Measurements from ENCODE around the gene KMT2B.
A peak's percentile ranks its signal among the peaks of the same experiment; 100 is the strongest.
"Not testable (repeated sequence)": the region's sequence is repeated elsewhere in the genome, so short reads cannot be mapped to it uniquely, and the experiment has no call there.

Gene KMT2B

DNA sequence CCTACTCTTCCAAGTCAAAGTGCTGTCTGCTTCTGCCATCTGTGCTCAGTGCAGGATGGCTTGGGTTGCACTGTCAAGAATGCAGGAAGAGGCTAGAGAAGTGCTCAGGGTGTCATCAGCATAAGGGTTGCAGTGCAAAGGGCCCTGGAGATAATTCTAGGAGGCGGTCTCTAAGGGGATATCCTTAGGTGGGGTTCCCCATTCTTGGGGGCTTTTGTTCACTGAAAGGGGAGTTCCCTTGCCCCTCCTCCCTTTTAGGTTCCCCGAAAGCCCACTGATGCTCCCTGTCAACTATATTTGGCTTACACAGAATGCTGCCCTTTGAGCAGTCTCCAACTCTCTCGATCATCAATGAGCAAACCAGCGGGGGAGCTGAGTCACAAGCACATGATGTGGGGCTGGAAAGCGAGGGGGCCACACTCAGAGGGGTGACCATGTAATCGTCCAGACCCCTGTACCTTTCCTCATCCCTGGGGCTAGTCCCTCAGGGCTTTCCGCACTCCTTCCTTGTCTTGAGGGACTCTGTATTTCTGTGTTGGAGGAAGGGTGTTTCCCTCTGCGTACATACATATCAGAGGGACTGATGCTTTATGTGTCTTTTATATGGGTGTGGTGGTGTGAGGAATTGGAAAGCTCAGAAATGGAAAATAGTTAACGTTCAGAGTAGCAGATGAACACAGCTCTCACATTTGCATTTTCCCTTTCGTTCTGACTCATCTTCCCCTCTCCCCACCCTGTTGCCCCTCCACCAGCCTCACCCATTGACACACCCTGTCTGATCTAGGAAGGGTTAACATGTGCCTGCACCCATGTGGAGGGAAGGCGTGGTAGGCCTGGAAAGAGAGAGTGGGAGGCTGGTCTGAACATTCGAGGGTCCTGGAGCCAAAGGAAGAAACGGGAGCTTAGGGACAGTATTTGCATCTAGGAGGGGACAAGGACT is 6.7 kb upstream of the KMT2B start:
- no peak for DNase-seq (ENCODE audit: low spot score)

- DNase-seq (ENCODE audit: low spot score) = peak; percentile 22
Observed at GRCh38 chr19:35712567-35713505, 5.0 kb upstream of the KMT2B start.

DNA sequence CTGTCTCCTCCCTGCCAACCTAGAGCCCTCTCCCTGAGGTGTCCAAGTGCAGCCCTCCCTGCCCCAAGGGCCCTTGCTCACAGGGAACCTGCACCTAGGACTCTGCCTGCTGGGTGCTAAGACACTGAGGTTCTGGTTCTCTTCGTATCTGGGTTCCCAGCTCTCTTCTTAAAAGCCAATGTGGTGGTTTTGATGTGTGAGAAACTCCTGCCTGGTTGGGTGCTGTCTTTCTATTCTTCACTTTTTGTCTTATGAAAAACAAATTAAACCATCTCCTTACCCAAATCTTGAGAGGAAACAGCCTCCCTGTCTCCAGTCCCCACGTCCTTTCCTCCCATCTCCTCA is 4.3 kb upstream of the KMT2B start:
- no peak for DNase-seq (ENCODE audit: low spot score)

DNA sequence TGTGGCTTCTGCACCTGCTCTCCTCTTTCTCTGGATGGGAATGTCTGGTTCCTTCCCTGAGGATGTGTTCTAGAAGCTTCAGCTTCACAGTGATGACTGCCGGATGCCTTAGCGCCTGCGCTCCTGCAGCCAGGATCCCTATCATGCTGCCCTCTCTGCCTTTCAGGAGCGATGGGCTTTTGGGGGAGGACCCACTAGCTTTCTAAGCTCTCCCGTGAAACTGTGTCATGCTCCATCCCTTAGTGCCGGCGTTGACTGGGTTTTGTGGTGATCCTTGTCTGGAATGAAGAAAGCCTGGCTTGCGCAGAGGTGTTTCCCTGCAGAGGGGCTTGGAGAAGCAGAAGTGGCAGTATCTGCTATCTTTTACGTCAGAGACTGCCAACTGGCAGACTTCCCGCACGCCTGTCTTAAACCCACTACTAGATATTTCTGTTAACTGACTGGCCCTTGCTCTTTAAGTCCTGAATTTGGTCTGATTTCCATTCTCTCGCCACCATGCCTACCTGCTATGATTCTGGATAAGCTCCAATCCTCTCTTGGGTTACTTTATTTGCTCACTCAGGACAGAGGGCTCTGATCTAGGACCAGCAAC is 3.8 kb upstream of the KMT2B start:
- DNase-seq (ENCODE audit: low spot score) = no peak

DNA sequence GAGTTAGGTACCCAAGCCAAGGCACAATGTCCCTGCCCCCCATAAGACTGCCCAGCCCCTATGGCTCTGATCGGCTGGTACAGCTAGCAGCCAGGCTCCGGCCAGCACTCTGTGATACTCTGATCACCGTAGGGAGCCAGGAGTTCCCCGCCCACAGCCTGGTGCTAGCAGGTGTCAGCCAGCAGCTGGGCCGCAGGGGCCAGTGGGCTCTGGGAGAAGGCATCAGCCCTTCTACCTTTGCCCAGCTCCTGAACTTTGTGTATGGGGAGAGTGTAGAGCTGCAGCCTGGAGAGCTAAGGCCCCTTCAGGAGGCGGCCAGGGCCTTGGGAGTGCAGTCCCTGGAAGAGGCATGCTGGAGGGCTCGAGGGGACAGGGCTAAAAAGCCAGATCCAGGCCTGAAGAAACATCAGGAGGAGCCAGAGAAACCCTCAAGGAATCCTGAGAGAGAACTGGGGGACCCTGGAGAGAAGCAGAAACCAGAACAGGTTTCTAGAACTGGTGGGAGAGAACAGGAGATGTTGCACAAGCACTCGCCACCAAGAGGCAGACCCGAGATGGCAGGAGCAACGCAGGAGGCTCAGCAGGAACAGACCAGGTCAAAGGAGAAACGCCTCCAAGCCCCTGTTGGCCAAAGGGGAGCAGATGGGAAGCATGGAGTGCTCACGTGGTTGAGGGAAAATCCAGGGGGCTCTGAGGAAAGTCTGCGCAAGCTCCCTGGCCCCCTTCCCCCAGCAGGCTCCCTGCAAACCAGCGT is 3.0 kb upstream of the KMT2B start:
- no peak for DNase-seq (ENCODE audit: low spot score)

DNA sequence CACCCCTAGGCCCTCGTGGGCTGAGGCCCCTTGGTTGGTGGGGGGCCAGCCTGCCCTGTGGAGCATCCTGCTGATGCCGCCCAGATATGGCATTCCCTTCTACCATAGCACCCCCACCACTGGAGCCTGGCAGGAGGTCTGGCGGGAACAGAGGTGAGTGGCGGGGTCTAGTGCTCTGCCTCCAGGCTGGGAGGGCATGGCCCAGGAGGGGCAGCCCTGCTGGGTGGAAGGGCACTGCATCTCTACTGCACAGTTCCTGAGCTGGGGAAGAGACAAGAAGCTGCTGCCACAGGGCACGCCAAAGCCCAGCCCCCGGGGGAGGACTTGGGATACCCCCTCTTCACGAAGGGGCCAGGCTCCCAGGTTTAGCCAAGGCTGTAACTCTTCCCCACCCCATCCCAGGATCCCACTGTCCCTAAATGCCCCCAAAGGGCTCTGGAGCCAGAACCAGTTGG is 2.4 kb upstream of the KMT2B start:
- no peak for DNase-seq (ENCODE audit: low spot score)

GRCh38 chr19:35715981-35716800 is 1.6 kb upstream of the KMT2B start:
- DNase-seq (ENCODE audit: low spot score) = no peak

- peak; percentile 98 for DNase-seq (ENCODE audit: low spot score)
Observed at GRCh38 chr19:35716801-35717664, 770 bp upstream of the KMT2B start.

GRCh38 chr19:35718345-35719041 is 690 bp downstream of the KMT2B start:
- peak; percentile 25 for DNase-seq (ENCODE audit: low spot score)

DNA sequence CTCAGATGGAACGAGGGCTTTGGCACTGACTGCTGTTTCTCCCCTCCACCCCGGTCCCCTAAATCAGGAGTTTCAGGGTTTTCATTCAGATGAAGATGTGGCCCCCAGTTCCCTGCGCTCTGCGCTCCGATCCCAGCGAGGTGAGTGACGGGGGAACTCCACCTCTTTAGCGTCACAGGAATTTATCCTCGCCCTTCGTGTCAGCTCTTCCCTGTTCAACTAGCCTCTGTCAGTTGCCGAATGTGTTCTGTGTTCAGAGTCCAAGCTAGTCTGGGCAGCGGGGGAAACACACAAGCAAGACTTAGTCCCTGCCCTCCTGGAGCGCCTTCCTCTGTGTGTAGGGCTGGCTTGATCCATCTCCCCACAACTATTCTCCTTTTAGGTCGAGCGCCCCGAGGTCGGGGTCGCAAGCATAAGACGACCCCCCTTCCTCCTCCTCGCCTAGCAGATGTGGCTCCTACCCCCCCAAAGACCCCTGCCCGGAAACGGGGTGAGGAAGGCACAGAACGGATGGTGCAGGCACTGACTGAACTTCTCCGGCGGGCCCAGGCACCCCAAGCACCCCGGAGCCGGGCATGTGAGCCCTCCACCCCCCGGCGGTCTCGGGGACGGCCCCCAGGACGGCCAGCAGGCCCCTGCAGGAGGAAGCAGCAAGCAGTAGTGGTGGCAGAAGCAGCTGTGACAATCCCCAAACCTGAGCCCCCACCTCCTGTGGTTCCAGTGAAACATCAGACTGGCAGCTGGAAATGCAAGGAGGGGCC is 1.8 kb downstream of the KMT2B start:
- no peak for DNase-seq (ENCODE audit: low spot score)

- DNase-seq (ENCODE audit: low spot score) = no peak
Observed at GRCh38 chr19:35720163-35720524, 2.3 kb downstream of the KMT2B start.

DNA sequence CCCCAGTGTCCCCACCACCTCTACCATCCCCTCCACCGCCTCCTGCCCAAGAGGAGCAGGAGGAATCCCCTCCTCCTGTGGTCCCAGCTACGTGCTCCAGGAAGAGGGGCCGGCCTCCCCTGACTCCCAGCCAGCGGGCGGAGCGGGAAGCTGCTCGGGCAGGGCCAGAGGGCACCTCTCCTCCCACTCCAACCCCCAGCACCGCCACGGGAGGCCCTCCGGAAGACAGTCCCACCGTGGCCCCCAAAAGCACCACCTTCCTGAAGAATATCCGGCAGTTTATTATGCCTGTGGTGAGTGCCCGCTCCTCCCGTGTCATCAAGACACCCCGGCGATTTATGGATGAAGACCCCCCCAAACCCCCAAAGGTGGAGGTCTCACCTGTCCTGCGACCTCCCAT is 2.8 kb downstream of the KMT2B start:
- no peak for DNase-seq (ENCODE audit: low spot score)

- no peak for DNase-seq (ENCODE audit: low spot score)
Observed at GRCh38 chr19:35721374-35721773, 3.6 kb downstream of the KMT2B start.

DNA sequence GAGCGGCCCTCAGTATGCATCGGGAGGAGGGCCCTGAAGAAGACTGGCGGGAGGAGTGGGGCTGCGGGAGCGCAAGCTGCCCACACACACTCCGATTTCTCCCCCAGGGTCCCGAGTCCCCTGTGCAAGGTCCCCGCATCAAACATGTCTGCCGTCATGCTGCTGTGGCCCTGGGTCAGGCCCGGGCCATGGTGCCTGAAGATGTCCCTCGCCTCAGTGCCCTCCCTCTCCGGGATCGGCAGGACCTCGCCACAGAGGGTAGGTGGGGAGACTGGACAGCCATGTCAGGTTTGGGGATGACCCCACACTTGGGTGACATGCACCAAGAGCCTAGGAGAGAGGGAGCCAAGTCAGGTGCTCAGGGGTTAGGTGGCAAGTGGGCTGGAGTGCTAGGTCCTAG is 4.7 kb downstream of the KMT2B start:
- DNase-seq (ENCODE audit: low spot score) = no peak

GRCh38 chr19:35722897-35723296 is 5.1 kb downstream of the KMT2B start:
- DNase-seq (ENCODE audit: low spot score) = no peak

DNA sequence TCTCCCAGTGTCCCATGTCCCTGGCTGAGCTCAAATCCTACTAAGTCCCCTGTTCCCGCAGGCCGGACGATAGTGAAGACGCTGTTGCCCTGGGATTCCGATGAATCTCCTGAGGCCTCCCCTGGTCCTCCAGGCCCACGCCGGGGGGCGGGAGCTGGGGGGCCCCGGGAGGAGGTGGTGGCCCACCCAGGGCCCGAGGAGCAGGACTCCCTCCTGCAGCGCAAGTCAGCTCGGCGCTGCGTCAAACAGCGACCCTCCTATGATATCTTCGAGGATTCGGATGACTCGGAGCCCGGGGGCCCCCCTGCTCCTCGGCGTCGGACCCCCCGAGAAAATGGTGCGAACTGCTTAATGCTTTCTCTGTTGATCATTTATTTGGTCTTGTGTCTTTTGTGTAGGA is 5.9 kb downstream of the KMT2B start:
- DNase-seq (ENCODE audit: low spot score) = no peak

- DNase-seq (ENCODE audit: low spot score) = not testable (repeated sequence)
Observed at GRCh38 chr19:35724132-35724531, 6.3 kb downstream of the KMT2B start.

DNA sequence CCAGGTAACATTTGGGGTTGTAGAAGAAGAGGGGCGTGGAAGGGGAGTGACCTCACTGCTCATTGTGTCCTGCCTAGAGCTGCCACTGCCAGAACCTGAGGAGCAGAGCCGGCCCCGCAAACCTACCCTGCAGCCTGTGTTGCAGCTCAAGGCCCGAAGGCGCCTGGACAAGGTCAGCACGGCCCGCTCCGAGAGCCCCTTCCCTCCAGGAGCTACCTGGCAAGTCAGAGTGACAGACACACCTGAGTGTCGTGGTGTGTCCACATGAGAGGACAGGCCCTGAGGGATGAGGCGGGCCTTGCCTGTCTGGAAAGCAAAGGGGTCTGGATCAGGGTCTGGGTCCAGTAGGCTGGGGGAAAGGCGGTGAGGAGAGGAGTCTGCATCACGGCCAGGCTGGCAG is 6.8 kb downstream of the KMT2B start:
- DNase-seq (ENCODE audit: low spot score) = no peak

Data from CD4-positive, alpha-beta T cell treated with Interleukin-6 at 100 ng/mL for 8 hours (primary cell).